Measurements from ENCODE around the gene EDNRA. TPM values are rescaled to one million over a fixed set of nuclear protein-coding genes. Genes with fewer than 3 reads are reported as not detected.

The EDNRA gene
- total and polyA plus RNA-seq, 2 of the 8 experiments (the other 6 are each of a cell fraction or from before 2014, with no cell fraction given) = 1.7 to 3.3 TPM

- H3K18ac ChIP-seq (ENCODE audit: extremely low read depth, low read length) = no peak overlapping the region
- H3K4me2 ChIP-seq (ENCODE audit: insufficient read depth in 1 of 2, low read depth in 2 of 2, low read length in 2 of 2) = no peak overlapping the region
- 0 out of 7 replicates have a peak, but pooled peaks cover 0 to 3% (median 0%) of the 10 kb centered on the region in 4 experiments for H3K4me1 ChIP-seq (replicated peaks in 1 of 4; ENCODE audit: control insufficient read depth in 3 of 4, insufficient read depth in 4 of 4, low read length in 3 of 4)
- H4K91ac ChIP-seq (replicated peaks; ENCODE audit: insufficient read length, low read length) = no peak overlapping the region
- H3K23me2 ChIP-seq (ENCODE audit: low read depth, low read length) = no peaks in the 10 kb centered on the region
- H3K27ac ChIP-seq (ENCODE audit: low read depth, low read length) = no peak overlapping the region
- no peak overlapping the region for H2AFZ ChIP-seq (ENCODE audit: low read length)
- no peaks in the 10 kb centered on the region for H3K79me2 ChIP-seq (ENCODE audit: control insufficient read depth in 1 of 2, insufficient read depth in 2 of 2, low read length in 2 of 2)
- DNase-seq (ENCODE audit: low read depth in 1 of 2, low spot score in 2 of 2) (no peak), FAIRE-seq (no peak)
- H2BK5ac ChIP-seq (ENCODE audit: low read depth, low read length) = no peak overlapping the region
- no peaks in the 10 kb centered on the region for H3K79me1 ChIP-seq (ENCODE audit: low read depth, low read length)
- no peak overlapping the region for H3K4me3 ChIP-seq (ENCODE audit: extremely low read depth in 1 of 4, insufficient read depth in 2 of 4, low read depth in 3 of 4, low read length in 4 of 4)
- H4K8ac ChIP-seq (ENCODE audit: extremely low read depth, insufficient read depth, low read length) = no peak overlapping the region
- H2BK15ac ChIP-seq (ENCODE audit: low read length) = no peak overlapping the region
- no peaks in the 10 kb centered on the region for H3K36me3 ChIP-seq (ENCODE audit: control insufficient read depth in 2 of 4, insufficient read depth in 4 of 4, low read length in 3 of 4)
- H3K23ac ChIP-seq (ENCODE audit: insufficient read length) = no peak overlapping the region
- H3K9me3 ChIP-seq (ENCODE audit: insufficient read depth in 2 of 2, low read depth in 1 of 2, low read length in 1 of 2) = no peaks in the 10 kb centered on the region
- H4K5ac ChIP-seq (ENCODE audit: insufficient read length, low read depth, low read length) = no peak overlapping the region
- no peaks in the 10 kb centered on the region for H4K20me1 ChIP-seq (replicated peaks in 1 of 2; ENCODE audit: control insufficient read depth in 1 of 2, insufficient read depth in 2 of 2, low read length in 2 of 2)
- H2BK20ac ChIP-seq (ENCODE audit: low read length) = no peak overlapping the region
- 73% methylated on average over 2 of the region's 2 CpGs; no CpG with 5 or more reads in 1 of the 2 experiments for WGBS, 2 experiments (ENCODE audit: extremely low coverage in 1 of 2, insufficient coverage in 1 of 2, insufficient read length in 1 of 2, insufficient replicate concordance in 2 of 2, low coverage in 1 of 2, low lambda C conversion rate in 2 of 2, missing lambda C conversion rate in 1 of 2)
- no peak overlapping the region for H2AK5ac ChIP-seq (ENCODE audit: low read depth, low read length)
- H3K4ac ChIP-seq (replicated peaks; ENCODE audit: insufficient read length, low read depth, low read length) = no peak overlapping the region
- H2BK12ac ChIP-seq (ENCODE audit: low read depth, low read length) = no peak overlapping the region
- H3K27me3 ChIP-seq (replicated peaks in 1 of 4; ENCODE audit: control insufficient read depth in 3 of 4, extremely low read depth in 1 of 4, insufficient read depth in 3 of 4, low read length in 3 of 4) = no peaks in the 10 kb centered on the region
- ChIA-PET CTCF (ENCODE audit: partially characterized antibody) (interaction anchor here (1.0 to 2.8 kb wide), 3 partner anchors 10 to 16 kb away, joined by 3 to 25 read pairs (median 6); no protein-coding TSS in a partner anchor), POLR2A (ENCODE audit: partially characterized antibody) (no interaction called here)
- H2BK120ac ChIP-seq (replicated peaks; ENCODE audit: low read depth, low read length) = no peak overlapping the region
- H3K56ac ChIP-seq (replicated peaks; ENCODE audit: insufficient read length, low read depth, low read length) = no peak overlapping the region
- no peak overlapping the region for H3K14ac ChIP-seq (ENCODE audit: insufficient read length)
- no peak overlapping the region; a peak in 2 of 7 replicates for H3K9ac ChIP-seq (replicated peaks in 1 of 4; ENCODE audit: extremely low read depth in 1 of 4, low read depth in 3 of 4, low read length in 3 of 4)
- TF ChIP-seq RAD21 (IDR thresholded peaks at IDR 0.05 in 1 of 2, conservative IDR thresholded peaks at IDR 0.05 in 1 of 2; ENCODE audit: low read depth in 2 of 2, low read length in 2 of 2) (no peak), JUND (IDR thresholded peaks at IDR 0.05; ENCODE audit: low read length) (no peak), BCL11A (IDR thresholded peaks at IDR 0.05; ENCODE audit: low read depth in 2 of 2, low read length in 2 of 2) (no peak)
These were observed 28.5 kb downstream of the EDNRA start for GRCh38 chr4:147509386-147509785.

Measured in H1 (cell line).